Loucy (cell line): ENCODE measurements around the gene IGF1R.

Experiments
- H2AFZ ChIP-seq: fragments of 200-600 bp; sonication (generic); 2 replicates; pipeline ENCODE4 v1.6.0; 2016; ENCODE audit warnings: antibody characterized with exemption, mild to moderate bottlenecking, low read length, moderate library complexity
- H3F3A ChIP-seq: fragments of 200-600 bp; 2 replicates; pipeline ENCODE4 v1.6.0; 2016; ENCODE audit warnings: antibody characterized with exemption, low read depth, mild to moderate bottlenecking
- H3K27me3 ChIP-seq: fragments of 200-600 bp; sonication (generic); 2 replicates; pipeline ENCODE4 v1.6.1; 2014; ENCODE audit warnings: low read length, mild to moderate bottlenecking; ENCODE audit not compliant: insufficient read depth, poor library complexity, severe bottlenecking
- H3K36me3 ChIP-seq: fragments of 200-600 bp; sonication (generic); 2 replicates; pipeline ENCODE4 v1.6.1; 2016; ENCODE audit warnings: low read length; ENCODE audit not compliant: insufficient read depth
- H3K4me1 ChIP-seq: fragments of 200-600 bp; sonication (generic); 2 replicates; pipeline ENCODE4 v1.5.1; 2014; ENCODE audit warnings: low read length, mild to moderate bottlenecking; ENCODE audit not compliant: insufficient read depth, poor library complexity, severe bottlenecking
- H3K4me2 ChIP-seq: fragments of 200-600 bp; sonication (generic); 2 replicates; pipeline ENCODE4 v1.6.0; 2014; ENCODE audit warnings: antibody characterized with exemption, low read length, low read depth, mild to moderate bottlenecking; ENCODE audit not compliant: poor library complexity, severe bottlenecking
- H3K4me3 ChIP-seq: fragments of 200-600 bp; sonication (generic); 2 replicates; pipeline ENCODE4 v1.5.1; 2014; ENCODE audit warnings: low read length, mild to moderate bottlenecking, mixed read lengths; ENCODE audit not compliant: poor library complexity, severe bottlenecking
- H3K79me2 ChIP-seq: fragments of 200-600 bp; sonication (generic); 2 replicates; pipeline ENCODE4 v1.6.1; 2014; ENCODE audit warnings: low read length; ENCODE audit not compliant: insufficient read depth
- H3K9ac ChIP-seq: fragments of 200-600 bp; sonication (generic); 2 replicates; pipeline ENCODE4 v1.6.0; 2014; ENCODE audit warnings: mild to moderate bottlenecking, low read depth, low read length, moderate library complexity; ENCODE audit not compliant: poor library complexity, severe bottlenecking
- H3K9me2 ChIP-seq: fragments of 200-600 bp; sonication (generic); replicated peaks from 2 replicates; pipeline ENCODE4 v1.6.1; 2016; ENCODE audit warnings: low read depth, low read length, mixed read lengths
- H3K9me3 ChIP-seq: fragments of 200-600 bp; sonication (generic); 2 replicates; pipeline ENCODE4 v1.6.1; 2014; ENCODE audit warnings: mild to moderate bottlenecking, antibody characterized with exemption, low read length, low read depth; ENCODE audit not compliant: insufficient read depth
- H4K20me1 ChIP-seq: fragments of 200-600 bp; sonication (generic); 2 replicates; pipeline ENCODE4 v1.6.0; 2014; ENCODE audit warnings: antibody characterized with exemption, low read length, mild to moderate bottlenecking; ENCODE audit not compliant: insufficient read depth, poor library complexity, severe bottlenecking
- EZH2phosphoT487 ChIP-seq: fragments of 200-600 bp; IDR thresholded peaks from 2 replicates; pipeline ENCODE4 v1.6.1; 2018; ENCODE audit warnings: antibody characterized with exemption, mild to moderate bottlenecking, moderate library complexity, borderline replicate concordance
- TF ChIP-seq, protein P1 (sequence below): fragments of 200-600 bp; sonication (generic); conservative IDR thresholded peaks from 2 replicates; pipeline ENCODE4 v1.5.1; 2014; ENCODE audit warnings: mild to moderate bottlenecking, antibody characterized with exemption, low read length

IGF1R gene

DNA sequence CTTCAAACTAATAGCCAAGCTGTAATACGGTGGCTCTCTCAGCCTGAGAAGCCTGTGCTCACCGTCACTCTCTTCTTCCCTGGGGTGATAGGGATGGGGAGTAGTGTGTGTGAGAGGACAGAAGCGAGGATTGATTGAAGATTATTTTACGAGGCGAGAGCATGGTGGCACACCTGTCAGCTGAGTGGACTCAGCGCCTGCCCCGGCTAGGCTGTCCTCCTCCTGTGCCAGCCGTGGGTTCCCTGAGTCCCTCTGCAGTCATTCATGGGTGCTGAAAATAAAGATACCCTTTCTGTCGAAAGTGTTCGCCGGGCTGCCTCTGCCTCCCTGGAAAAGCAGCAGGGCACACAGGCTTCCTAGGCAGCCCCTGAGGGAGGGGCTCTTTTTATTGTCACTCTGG, 235.1 kb downstream of the IGF1R start:
- Histone ChIP-seq H3K9ac (no peak overlapping the region), H2AFZ (no peak overlapping the region), H3K4me2 (no peak overlapping the region), H3K4me3 (no peak overlapping the region), H3K4me1 (peaks cover 10% of the 10 kb centered on the region), H3K27me3 (no peaks in the 10 kb centered on the region), H3K9me2 (no peaks in the 10 kb centered on the region), H3K36me3 (no peaks in the 10 kb centered on the region), H3F3A (no peaks in the 10 kb centered on the region), H3K79me2 (peaks cover 37% of the 10 kb centered on the region; the same call in 1 of the 2 replicates), H4K20me1 (no peaks in the 10 kb centered on the region), H3K9me3 (no peaks in the 10 kb centered on the region)
- no peak for TF ChIP-seq EZH2phosphoT487
- TF ChIP-seq, protein P1, sequence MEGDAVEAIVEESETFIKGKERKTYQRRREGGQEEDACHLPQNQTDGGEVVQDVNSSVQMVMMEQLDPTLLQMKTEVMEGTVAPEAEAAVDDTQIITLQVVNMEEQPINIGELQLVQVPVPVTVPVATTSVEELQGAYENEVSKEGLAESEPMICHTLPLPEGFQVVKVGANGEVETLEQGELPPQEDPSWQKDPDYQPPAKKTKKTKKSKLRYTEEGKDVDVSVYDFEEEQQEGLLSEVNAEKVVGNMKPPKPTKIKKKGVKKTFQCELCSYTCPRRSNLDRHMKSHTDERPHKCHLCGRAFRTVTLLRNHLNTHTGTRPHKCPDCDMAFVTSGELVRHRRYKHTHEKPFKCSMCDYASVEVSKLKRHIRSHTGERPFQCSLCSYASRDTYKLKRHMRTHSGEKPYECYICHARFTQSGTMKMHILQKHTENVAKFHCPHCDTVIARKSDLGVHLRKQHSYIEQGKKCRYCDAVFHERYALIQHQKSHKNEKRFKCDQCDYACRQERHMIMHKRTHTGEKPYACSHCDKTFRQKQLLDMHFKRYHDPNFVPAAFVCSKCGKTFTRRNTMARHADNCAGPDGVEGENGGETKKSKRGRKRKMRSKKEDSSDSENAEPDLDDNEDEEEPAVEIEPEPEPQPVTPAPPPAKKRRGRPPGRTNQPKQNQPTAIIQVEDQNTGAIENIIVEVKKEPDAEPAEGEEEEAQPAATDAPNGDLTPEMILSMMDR = no peak

DNA sequence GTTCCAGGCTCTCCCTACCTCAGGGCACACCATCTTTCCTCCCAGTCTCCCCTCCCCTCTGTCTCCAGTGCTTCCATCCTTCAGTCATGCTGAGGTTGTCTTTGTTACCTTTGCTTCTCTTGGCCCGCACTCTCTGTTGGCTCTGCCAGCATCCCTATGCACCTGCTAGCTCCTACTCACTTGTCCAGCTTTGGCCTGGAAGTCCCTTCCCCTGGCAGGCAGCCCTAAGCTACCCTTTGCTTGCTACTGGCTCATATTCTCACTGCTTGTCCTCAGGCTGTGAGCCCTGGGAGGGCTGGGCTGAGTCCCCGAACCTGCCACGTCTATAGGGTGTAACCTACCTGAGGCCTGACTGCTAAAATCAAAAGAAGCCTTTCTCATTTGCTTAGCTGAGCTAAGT, 236.6 kb downstream of the IGF1R start:
- H3K4me1 ChIP-seq = peaks cover 10% of the 10 kb centered on the region
- no peaks in the 10 kb centered on the region for H4K20me1 ChIP-seq

DNA sequence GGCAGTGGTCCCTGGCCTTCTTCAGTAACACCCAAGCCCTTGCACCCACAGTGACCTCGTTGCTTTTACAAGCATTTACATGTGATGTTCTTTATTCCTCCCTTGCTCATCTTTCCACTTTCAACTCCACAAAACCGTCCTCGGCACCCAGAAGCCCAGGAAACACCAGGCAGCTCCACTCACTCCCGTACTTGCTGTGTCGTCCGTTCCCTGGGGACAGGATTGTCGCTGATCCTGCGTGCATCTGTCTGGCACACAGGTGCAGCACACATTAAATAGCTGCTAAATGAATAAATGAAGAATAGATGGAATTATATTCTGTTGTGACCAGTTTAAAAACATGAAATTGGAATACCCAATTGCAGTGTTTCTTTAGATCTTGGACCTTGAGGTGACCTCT, 239.6 kb downstream of the IGF1R start:
- H3K4me3 ChIP-seq = no peak overlapping the region
- no peaks in the 10 kb centered on the region for H4K20me1 ChIP-seq
- H3K9me2 ChIP-seq = no peaks in the 10 kb centered on the region
- no peak for TF ChIP-seq EZH2phosphoT487
- TF ChIP-seq, protein P1 = no peak
- H3K9ac ChIP-seq = no peak overlapping the region
- H3K79me2 ChIP-seq = peaks cover 27% of the 10 kb centered on the region; the same call in 1 of the 2 replicates
- H3K4me1 ChIP-seq = no peaks in the 10 kb centered on the region
- no peak overlapping the region for H3K4me2 ChIP-seq
- H2AFZ ChIP-seq = no peak overlapping the region
- H3K27me3 ChIP-seq = no peaks in the 10 kb centered on the region
- no peaks in the 10 kb centered on the region for H3K9me3 ChIP-seq
- H3F3A ChIP-seq = no peaks in the 10 kb centered on the region
- H3K36me3 ChIP-seq = peaks cover 7% of the 10 kb centered on the region; the same call in 1 of the 2 replicates

More for the DNA sequence above, 236.6 kb downstream of the IGF1R start:
- H3K4me2 ChIP-seq = no peak overlapping the region
- H3F3A ChIP-seq = no peaks in the 10 kb centered on the region
- H3K9me2 ChIP-seq = no peaks in the 10 kb centered on the region
- no peak overlapping the region for H3K4me3 ChIP-seq
- no peaks in the 10 kb centered on the region for H3K27me3 ChIP-seq
- H3K36me3 ChIP-seq = no peaks in the 10 kb centered on the region
- no peak overlapping the region for H3K9ac ChIP-seq
- H2AFZ ChIP-seq = no peak overlapping the region
- TF ChIP-seq, protein P1 = no peak
- no peak for TF ChIP-seq EZH2phosphoT487
- no peaks in the 10 kb centered on the region for H3K9me3 ChIP-seq
- peaks cover 42% of the 10 kb centered on the region; the same call in 1 of the 2 replicates for H3K79me2 ChIP-seq
